NCI-H345 (cell line): ENCODE results near the gene SPTLC2.
"Not testable (repeated sequence)": the region's sequence is repeated elsewhere in the genome, so short reads cannot be mapped to it uniquely, and the experiment has no call there.

Source experiments
- DNase-seq: peaks from one replicate; lab custom pipeline; 2025; lab: John Stamatoyannopoulos, UW

Gene SPTLC2

GRCh38 chr14:77547512-77548180 is 68.8 kb downstream of the SPTLC2 start:
- no peak for DNase-seq

- not testable (repeated sequence) for DNase-seq
Measured at GRCh38 chr14:77545171-77545570, 71.3 kb downstream of the SPTLC2 start.

- no peak for DNase-seq
Measured at GRCh38 chr14:77544571-77544970, 71.9 kb downstream of the SPTLC2 start.

GRCh38 chr14:77543637-77544334 is 72.7 kb downstream of the SPTLC2 start:
- no peak for DNase-seq

GRCh38 chr14:77543240-77543551 is 73.2 kb downstream of the SPTLC2 start:
- no peak for DNase-seq

GRCh38 chr14:77542421-77543239 is 73.8 kb downstream of the SPTLC2 start:
- DNase-seq: no peak

- no peak for DNase-seq
Measured at GRCh38 chr14:77541905-77542304, 74.5 kb downstream of the SPTLC2 start.

GRCh38 chr14:77536951-77537350 is 79.5 kb downstream of the SPTLC2 start:
- not testable (repeated sequence) for DNase-seq

- no peak for DNase-seq
Measured at GRCh38 chr14:77531071-77531470, 85.4 kb downstream of the SPTLC2 start.

- DNase-seq: no peak
Measured at GRCh38 chr14:77529963-77530362, 86.5 kb downstream of the SPTLC2 start.

GRCh38 chr14:77529213-77529612 is 87.2 kb downstream of the SPTLC2 start:
- DNase-seq: no peak

GRCh38 chr14:77528701-77529100 is 87.7 kb downstream of the SPTLC2 start:
- not testable (repeated sequence) for DNase-seq

GRCh38 chr14:77526266-77526665 is 90.2 kb downstream of the SPTLC2 start:
- DNase-seq: no peak

- DNase-seq: no peak
Measured at GRCh38 chr14:77524536-77524935, 91.9 kb downstream of the SPTLC2 start.

GRCh38 chr14:77523109-77523508 is 93.3 kb downstream of the SPTLC2 start:
- DNase-seq: no peak

GRCh38 chr14:77520555-77520954 is 95.9 kb downstream of the SPTLC2 start:
- DNase-seq: no peak

- DNase-seq: no peak
Measured at GRCh38 chr14:77516126-77516525, 100.3 kb downstream of the SPTLC2 start.

- DNase-seq: no peak
Measured at GRCh38 chr14:77511486-77512162, 104.8 kb downstream of the SPTLC2 start.

GRCh38 chr14:77509366-77509765 is 107.1 kb downstream of the SPTLC2 start:
- DNase-seq: no peak

- no peak for DNase-seq
Measured at GRCh38 chr14:77508876-77509275, 107.6 kb downstream of the SPTLC2 start.

- DNase-seq: no peak
Measured at GRCh38 chr14:77508249-77508648, 108.2 kb downstream of the SPTLC2 start.

- DNase-seq: no peak
Measured at GRCh38 chr14:77507762-77508161, 108.7 kb downstream of the SPTLC2 start.
